ENCODE results near the gene TMEM187.

DNA sequence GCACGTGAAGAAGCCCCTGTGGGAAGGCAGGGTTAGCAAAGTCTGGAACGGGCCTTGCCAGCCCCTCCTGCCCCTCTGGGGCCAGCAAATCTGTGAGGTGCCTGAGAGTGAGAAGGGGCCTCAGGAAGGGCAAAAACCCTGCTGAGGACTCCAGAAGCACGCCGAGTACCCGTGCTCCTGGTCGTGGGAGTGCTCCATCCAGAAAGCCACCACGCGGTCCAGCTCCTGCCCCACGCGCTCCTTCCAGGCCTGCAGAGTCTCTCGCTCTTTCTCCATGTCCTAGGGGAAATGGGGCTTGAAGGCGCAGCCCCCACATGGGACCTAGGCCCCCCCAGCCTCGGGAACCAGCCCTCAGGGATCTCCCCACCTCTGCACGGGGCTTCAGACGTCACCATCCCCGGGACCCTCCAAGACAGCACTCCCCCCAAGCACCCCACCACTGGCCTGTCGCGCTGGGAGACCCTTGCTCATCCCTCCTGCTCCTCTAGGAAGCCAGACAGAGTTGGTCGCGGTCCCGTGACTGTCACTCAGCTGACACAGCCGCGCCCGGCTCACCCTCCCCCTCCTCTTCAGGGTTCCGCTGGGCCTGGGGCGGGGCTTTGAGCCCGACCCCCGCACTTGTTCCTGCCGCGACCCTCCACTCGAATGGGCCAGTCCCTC lies 28.3 kb upstream of the TMEM187 start, which contains the start of gene RENBP:
- TF ChIP-seq, protein P1, sequence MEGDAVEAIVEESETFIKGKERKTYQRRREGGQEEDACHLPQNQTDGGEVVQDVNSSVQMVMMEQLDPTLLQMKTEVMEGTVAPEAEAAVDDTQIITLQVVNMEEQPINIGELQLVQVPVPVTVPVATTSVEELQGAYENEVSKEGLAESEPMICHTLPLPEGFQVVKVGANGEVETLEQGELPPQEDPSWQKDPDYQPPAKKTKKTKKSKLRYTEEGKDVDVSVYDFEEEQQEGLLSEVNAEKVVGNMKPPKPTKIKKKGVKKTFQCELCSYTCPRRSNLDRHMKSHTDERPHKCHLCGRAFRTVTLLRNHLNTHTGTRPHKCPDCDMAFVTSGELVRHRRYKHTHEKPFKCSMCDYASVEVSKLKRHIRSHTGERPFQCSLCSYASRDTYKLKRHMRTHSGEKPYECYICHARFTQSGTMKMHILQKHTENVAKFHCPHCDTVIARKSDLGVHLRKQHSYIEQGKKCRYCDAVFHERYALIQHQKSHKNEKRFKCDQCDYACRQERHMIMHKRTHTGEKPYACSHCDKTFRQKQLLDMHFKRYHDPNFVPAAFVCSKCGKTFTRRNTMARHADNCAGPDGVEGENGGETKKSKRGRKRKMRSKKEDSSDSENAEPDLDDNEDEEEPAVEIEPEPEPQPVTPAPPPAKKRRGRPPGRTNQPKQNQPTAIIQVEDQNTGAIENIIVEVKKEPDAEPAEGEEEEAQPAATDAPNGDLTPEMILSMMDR (IDR thresholded peaks at IDR 0.05) = no peak
- no peak for TF ChIP-seq POLR2A (IDR thresholded peaks at IDR 0.05; ENCODE audit: low read depth)
- TF ChIP-seq POLR2AphosphoS5 (IDR thresholded peaks at IDR 0.05) = no peak
